LNCAP (cell line): ENCODE data around the gene NAA16.

Source experiments
- TF ChIP-seq, protein P1 (sequence below): fragments of 450-650 bp; IDR thresholded peaks from 2 replicates; pipeline ENCODE4 v1.5.1; 2017; ENCODE audit warnings: mild to moderate bottlenecking

NAA16 gene

DNA sequence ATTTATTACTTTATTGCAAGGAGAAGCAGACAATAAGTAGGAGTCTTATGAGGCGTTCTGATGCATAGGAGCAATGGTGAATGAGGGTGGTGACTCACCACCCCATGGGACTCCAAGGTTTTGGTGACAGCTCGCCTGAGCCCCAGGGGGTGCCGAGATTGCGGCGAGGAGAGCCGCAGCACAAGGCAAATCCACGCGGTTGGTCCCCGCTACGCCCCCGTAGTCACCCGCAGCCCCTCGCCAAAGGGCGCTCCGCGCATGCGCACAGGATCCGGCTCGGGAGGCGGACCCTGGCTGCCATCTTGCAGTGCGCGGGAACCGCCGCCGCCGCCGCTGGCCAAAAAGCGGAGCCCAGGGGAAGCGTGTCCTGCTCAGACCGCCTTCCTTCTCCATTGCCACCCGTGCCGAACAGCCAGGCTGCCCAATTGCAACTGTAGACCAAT lies at the start of gene NAA16:
Gene NAA16, plus strand, starts transcription at position 305 of the 443 bp plus-strand sequence. CDS start 262 bp downstream, outside the sequence.
- TF ChIP-seq, protein P1, sequence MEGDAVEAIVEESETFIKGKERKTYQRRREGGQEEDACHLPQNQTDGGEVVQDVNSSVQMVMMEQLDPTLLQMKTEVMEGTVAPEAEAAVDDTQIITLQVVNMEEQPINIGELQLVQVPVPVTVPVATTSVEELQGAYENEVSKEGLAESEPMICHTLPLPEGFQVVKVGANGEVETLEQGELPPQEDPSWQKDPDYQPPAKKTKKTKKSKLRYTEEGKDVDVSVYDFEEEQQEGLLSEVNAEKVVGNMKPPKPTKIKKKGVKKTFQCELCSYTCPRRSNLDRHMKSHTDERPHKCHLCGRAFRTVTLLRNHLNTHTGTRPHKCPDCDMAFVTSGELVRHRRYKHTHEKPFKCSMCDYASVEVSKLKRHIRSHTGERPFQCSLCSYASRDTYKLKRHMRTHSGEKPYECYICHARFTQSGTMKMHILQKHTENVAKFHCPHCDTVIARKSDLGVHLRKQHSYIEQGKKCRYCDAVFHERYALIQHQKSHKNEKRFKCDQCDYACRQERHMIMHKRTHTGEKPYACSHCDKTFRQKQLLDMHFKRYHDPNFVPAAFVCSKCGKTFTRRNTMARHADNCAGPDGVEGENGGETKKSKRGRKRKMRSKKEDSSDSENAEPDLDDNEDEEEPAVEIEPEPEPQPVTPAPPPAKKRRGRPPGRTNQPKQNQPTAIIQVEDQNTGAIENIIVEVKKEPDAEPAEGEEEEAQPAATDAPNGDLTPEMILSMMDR: no peak

DNA sequence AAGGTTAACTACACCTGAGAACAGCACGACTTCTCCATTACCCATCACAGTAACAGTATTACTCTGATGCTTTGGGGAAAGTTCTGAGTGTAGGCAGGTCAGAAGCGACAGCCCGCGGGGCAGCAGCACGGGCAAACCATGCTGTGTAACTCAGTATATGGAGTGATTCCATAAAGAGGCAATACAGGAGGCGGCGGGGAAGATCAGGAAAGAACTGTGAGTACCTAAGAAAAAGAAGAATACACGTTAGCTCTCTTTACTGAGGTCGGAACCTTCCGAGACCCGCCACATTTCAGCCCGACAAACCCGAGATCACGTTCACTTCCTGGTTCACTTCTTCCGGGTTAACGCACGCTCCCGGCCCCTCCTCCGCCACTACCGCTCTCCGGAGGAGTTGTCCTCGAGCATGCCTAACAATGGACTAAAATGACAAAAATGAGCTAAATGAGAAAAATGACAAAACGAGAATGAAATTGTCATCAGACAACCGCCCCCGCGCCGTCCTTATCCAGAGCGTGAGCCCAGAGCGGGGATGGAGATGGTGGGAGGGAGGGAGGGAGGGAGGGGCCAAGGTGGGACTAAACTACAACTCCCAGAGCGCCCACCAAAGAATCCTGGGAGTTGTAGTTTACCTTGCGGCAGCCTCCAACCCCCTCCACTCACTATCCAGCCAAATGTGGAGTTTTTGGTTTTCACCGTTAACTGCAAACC lies 47.7 kb upstream of the NAA16 start, which contains the start of gene MTRF1:
Gene MTRF1, minus strand, starts transcription at position 316 of the 711 bp plus-strand sequence. CDS start 2,669 bp downstream, outside the sequence.
- TF ChIP-seq, protein P1: no peak

DNA sequence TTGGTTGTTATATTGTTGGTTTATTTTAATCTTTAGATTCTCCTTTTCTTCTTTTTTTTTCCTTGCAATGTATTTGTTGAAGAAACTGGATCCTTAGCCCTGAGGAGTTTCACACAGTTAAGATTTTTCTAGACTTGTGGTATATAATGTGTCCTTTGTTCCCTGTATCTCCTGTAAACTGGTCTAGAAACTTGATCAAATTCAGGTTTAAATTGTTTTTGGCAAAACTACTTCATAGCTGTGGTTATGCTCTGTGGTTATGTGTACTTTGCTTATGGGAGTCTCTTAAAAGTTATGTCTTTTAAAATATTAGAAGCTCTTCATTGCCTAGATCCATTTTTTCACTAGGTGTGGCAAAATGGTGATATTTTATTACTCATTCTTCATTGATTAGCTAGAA lies 44.0 kb upstream of the NAA16 start:
- TF ChIP-seq, protein P1: no peak

DNA sequence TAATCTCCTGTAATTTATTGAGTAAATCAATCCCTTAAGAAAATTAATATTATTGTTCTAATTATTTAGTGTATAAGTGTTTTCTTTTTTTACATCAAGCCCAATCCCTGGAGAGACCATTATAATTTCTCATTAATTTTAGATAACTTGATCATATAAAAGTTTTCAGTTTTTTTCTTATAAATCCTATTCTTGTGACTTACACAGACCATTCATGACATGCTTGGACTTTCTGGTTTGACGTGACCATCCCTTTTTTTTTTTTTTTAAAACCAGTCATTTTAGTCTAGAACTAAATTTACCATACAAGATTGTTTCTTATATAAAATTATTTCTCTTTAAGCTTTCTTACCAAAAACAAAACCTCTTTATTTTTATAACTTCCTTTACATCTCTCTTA lies 42.3 kb upstream of the NAA16 start:
- TF ChIP-seq, protein P1: no peak

DNA sequence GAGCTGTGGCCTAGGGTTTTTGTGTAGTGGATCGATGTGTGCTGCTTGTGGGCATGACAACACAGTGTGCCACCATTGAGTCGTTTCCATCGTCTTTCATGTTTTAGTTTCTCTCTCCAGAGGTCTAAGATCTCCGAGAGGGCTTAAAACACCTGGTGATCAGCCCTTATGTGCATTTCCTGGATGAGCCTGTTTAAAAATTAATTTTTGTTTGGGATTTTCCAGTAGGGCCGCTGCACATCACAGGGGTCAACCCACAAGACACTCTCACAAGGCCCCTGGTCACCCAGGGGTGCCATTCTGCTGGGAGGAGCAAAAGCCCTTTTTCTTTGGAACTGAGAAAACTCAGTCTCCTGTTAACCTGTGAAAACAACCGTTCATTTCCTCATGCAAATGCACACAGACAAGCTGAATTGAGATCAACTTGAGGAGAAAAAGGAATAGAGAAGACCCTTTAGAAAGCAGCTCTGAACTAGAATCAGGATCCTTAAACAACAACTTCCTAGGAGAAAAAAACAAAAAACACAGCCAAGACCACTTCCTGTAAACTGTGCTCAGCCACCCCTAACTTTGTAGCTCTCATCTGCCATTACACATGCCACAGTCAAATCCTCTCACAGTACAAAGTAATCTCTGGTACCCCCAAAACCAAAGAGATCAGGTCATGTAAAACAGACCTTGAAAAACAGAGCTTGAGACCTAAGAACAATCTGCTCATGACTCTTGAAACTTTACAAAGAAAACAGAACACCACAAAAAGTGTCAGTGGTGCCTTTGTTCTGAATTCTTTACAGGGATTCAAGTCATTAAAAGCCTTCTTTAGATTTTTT lies 39.4 kb upstream of the NAA16 start:
- TF ChIP-seq, protein P1: no peak

DNA sequence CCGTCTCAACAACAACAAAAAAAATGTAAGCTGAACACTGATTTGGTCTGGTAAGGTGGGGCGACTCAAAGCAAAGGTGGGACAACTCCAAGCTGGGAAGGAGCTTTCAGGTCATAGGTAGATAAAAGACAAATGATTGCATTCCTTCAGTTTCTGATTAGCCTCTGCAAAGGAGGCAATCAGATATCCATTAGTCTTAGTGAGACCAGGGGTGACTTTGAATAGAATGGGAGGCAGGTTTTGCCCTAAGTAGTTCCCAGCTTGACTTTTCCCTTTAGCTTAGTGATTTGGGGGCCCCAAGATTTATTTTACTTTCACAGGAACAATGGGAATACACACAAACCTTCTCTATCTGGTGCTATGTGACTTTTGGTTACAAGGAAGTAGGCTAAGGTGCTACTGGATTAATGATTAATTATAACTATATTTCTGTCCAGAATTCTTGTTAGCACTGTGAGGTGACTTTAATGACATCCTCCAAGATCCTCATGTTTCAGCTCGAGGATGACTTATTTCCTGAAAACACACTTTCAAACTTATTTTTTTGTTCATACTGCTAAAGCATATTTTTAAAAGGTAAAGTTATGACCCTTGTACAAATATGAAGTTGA lies 37.1 kb upstream of the NAA16 start:
- TF ChIP-seq, protein P1: no peak

DNA sequence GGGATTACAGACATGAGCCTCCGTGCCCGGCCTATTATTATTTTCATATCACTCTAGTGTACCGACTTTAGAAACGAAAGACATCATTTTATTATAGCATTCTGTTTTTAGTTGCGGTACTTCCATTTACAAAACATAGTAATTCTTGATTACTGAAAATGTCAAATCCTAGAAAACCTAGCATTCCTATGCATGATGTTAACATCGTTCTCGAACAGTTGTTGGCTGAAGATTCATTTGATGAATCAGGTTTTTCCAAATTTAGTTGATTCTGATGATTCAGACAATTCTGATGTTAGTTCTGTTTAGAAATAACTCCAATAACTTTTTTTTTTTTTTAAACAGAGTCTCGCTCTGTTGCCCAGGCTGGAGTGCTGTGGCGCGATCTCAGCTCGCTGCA lies 36.2 kb upstream of the NAA16 start:
- TF ChIP-seq, protein P1: no peak
